ENCODE data around the gene RXFP3. TPM values are rescaled to one million over a fixed set of nuclear protein-coding genes. Genes with fewer than 3 reads are reported as not detected.
A peak's percentile ranks its signal among the peaks of the same experiment; 100 is the strongest.
"Not testable (repeated sequence)": the region's sequence is repeated elsewhere in the genome, so short reads cannot be mapped to it uniquely, and the experiment has no call there.

The RXFP3 gene
- polyA plus RNA-seq, 3 donors: 0.24 TPM; not detected in 2

GRCh38 chr5:33929925-33930690, 6.1 kb upstream of the RXFP3 start:
- no peak for DNase-seq (ENCODE audit: extremely low read depth in 1 of 11, low read depth in 9 of 11, low spot score in 4 of 11)

GRCh38 chr5:33931136-33931535, 5.0 kb upstream of the RXFP3 start:
- no peak for DNase-seq (ENCODE audit: extremely low read depth in 1 of 11, low read depth in 9 of 11, low spot score in 4 of 11)

- no peak for DNase-seq (ENCODE audit: extremely low read depth in 1 of 11, low read depth in 9 of 11, low spot score in 4 of 11)
Observed at GRCh38 chr5:33933723-33934169, 2.4 kb upstream of the RXFP3 start.

- no peak for DNase-seq (ENCODE audit: extremely low read depth in 1 of 11, low read depth in 9 of 11, low spot score in 4 of 11)
Observed at GRCh38 chr5:33934176-33934575, 2.0 kb upstream of the RXFP3 start.

- DNase-seq (ENCODE audit: extremely low read depth in 1 of 11, low read depth in 9 of 11, low spot score in 4 of 11): peak in 10 of 11 donors; percentile 39 to 77 (median 66)
Observed at GRCh38 chr5:33936004-33936380, 194 bp upstream of the RXFP3 start.

- DNase-seq (ENCODE audit: extremely low read depth in 1 of 11, low read depth in 9 of 11, low spot score in 4 of 11): no peak
Observed at GRCh38 chr5:33937017-33937706, 976 bp downstream of the RXFP3 start.

GRCh38 chr5:33937707-33938506, 1.7 kb downstream of the RXFP3 start:
- no peak for DNase-seq (ENCODE audit: extremely low read depth in 1 of 11, low read depth in 9 of 11, low spot score in 4 of 11)

GRCh38 chr5:33938507-33938796, 2.3 kb downstream of the RXFP3 start:
- no peak for DNase-seq (ENCODE audit: extremely low read depth in 1 of 11, low read depth in 9 of 11, low spot score in 4 of 11)

- no peak for DNase-seq (ENCODE audit: extremely low read depth in 1 of 11, low read depth in 9 of 11, low spot score in 4 of 11)
Observed at GRCh38 chr5:33938881-33939280, 2.7 kb downstream of the RXFP3 start.

- DNase-seq (ENCODE audit: extremely low read depth in 1 of 11, low read depth in 9 of 11, low spot score in 4 of 11): no peak
Observed at GRCh38 chr5:33939556-33940262, 3.5 kb downstream of the RXFP3 start.

GRCh38 chr5:33941090-33941489, 4.9 kb downstream of the RXFP3 start:
- no peak for DNase-seq (ENCODE audit: extremely low read depth in 1 of 11, low read depth in 9 of 11, low spot score in 4 of 11)

GRCh38 chr5:33944543-33945132, 8.5 kb downstream of the RXFP3 start:
- no peak for DNase-seq (ENCODE audit: extremely low read depth in 1 of 11, low read depth in 9 of 11, low spot score in 4 of 11)

- DNase-seq (ENCODE audit: extremely low read depth in 1 of 11, low read depth in 9 of 11, low spot score in 4 of 11): not testable (repeated sequence)
Observed at GRCh38 chr5:33952175-33952574, 16.0 kb downstream of the RXFP3 start.

GRCh38 chr5:33957577-33958150, 21.5 kb downstream of the RXFP3 start:
- DNase-seq (ENCODE audit: extremely low read depth in 1 of 11, low read depth in 9 of 11, low spot score in 4 of 11): no peak

- DNase-seq (ENCODE audit: extremely low read depth in 1 of 11, low read depth in 9 of 11, low spot score in 4 of 11): no peak
Observed at GRCh38 chr5:33958176-33958575, 22.0 kb downstream of the RXFP3 start.

- no peak for DNase-seq (ENCODE audit: extremely low read depth in 1 of 11, low read depth in 9 of 11, low spot score in 4 of 11)
Observed at GRCh38 chr5:33964132-33964700, 28.0 kb downstream of the RXFP3 start.

- DNase-seq (ENCODE audit: extremely low read depth in 1 of 11, low read depth in 9 of 11, low spot score in 4 of 11): no peak
Observed at GRCh38 chr5:33966805-33967204, 30.6 kb downstream of the RXFP3 start.

- no peak for DNase-seq (ENCODE audit: extremely low read depth in 1 of 11, low read depth in 9 of 11, low spot score in 4 of 11)
Observed at GRCh38 chr5:33968211-33969005, 32.2 kb downstream of the RXFP3 start.

All from renal cortex interstitium (tissue), 11 donors.